HG02678 (cell line): ENCODE results near the gene PLG.
A peak's percentile ranks its signal among the peaks of the same experiment; 100 is the strongest.
"Not testable (repeated sequence)": the region's sequence is repeated elsewhere in the genome, so short reads cannot be mapped to it uniquely, and the experiment has no call there.

ENCODE experiments used
- ATAC-seq: cut with Tn5 transposase; IDR thresholded peaks from one replicate; pipeline ENCODE4 v1.9.1; 2021; ENCODE audit warnings: mild to moderate bottlenecking, moderate library complexity; ENCODE audit not compliant: unreplicated experiment

Gene PLG

DNA sequence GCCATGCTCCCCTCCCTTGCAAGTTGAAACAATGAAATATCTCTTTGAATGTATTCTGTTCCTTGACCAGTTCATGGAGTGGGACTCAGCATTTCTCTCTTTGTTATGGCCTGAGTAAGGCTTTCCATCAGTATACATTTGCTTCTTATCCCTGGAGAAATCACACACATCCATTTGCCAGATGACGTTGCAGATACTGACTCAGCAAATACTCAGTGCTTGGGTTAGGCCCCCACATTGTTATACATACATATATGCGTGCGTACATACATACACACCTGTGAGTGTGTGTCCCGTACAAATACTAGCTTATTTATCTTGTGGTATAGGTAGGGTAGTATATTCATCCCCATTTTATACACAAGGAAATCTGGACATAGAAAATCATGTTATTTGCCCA lies 72.4 kb downstream of the PLG start:
- ATAC-seq: no peak

GRCh38 chr6:160775792-160776580 lies 73.9 kb downstream of the PLG start:
- ATAC-seq: no peak

- not testable (repeated sequence) for ATAC-seq
These were observed 77.1 kb downstream of the PLG start for GRCh38 chr6:160779095-160779494.

DNA sequence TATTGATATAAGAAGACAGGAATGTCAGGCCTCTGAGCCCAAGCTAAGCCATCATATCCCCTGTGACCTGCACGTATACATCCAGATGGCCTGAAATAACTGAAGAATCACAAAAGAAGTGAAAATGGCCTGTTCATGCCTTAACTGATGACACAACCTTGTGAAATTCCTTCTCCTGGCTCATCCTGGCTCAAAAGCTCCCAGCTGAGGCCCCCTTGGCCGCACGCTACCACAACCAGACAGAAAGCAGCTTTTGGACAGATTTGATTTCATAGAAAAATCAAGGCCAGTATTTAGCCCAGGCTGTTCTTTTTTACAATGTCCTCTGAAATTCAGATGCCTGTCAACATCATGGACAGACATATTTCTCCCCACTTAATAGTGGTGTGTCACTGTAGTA lies 78.6 kb downstream of the PLG start:
- not testable (repeated sequence) for ATAC-seq

DNA sequence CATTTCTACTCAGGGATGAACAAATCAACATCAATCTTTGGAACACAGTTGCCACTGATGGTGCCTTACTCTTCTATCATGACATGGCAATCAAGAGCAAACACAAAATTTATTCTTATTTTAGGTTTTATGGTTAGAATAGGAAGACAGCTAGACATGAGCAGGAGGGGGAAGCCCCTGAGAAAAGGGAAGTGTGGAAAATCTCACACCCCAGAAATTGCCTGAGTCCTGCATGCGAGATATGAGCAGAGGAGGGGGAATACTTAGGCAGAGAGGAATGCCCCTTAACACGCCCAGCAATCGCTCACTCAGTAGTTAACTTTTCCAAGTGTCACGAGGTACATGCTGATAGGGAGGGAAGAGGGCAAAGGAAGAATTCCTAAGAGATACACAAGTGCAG lies 79.3 kb downstream of the PLG start:
- ATAC-seq: no peak

GRCh38 chr6:160782228-160782627 lies 80.2 kb downstream of the PLG start:
- no peak for ATAC-seq

DNA sequence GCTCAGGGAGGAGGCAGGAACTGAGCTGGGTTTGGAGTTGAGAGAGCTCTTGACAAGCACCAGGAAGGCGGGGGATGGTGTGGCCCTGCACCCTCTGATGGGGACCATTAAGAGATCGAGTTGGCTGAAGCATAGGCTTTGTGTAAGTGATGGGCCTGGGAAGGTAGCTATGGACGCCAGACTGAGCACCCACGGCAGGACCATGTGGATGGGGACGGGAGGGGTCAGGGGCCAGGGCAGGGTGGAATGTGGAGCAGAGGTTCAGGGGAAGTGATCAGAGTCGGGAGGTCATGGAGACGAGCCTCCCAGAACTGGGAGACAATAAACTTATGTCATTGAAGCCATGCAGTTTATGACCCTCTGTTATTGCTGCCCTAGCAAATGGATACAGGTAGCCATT lies 81.7 kb downstream of the PLG start:
- no peak for ATAC-seq

DNA sequence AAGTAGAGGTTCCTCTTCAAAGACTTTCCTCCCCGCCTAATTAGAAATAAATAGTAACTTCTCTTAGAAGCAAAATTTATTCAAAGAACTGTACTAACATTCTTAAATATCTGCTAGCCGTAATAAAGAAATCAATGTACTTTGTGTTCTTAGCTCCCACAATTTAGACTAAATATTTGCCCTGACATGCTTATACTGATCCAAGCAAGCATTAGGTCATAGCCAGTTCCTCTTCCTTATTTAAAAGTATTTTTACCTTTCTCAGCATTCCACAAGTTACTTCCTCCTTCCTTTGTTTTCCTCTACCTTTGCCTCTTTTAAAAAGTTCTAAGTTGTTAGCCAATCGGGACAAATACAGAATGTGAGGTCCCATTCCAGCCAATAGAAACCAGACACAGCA lies 86.1 kb downstream of the PLG start:
- not testable (repeated sequence) for ATAC-seq

- no peak for ATAC-seq
These were observed 86.8 kb downstream of the PLG start for GRCh38 chr6:160788806-160789205.

- no peak for ATAC-seq
These were observed 87.4 kb downstream of the PLG start for GRCh38 chr6:160789263-160790027.

DNA sequence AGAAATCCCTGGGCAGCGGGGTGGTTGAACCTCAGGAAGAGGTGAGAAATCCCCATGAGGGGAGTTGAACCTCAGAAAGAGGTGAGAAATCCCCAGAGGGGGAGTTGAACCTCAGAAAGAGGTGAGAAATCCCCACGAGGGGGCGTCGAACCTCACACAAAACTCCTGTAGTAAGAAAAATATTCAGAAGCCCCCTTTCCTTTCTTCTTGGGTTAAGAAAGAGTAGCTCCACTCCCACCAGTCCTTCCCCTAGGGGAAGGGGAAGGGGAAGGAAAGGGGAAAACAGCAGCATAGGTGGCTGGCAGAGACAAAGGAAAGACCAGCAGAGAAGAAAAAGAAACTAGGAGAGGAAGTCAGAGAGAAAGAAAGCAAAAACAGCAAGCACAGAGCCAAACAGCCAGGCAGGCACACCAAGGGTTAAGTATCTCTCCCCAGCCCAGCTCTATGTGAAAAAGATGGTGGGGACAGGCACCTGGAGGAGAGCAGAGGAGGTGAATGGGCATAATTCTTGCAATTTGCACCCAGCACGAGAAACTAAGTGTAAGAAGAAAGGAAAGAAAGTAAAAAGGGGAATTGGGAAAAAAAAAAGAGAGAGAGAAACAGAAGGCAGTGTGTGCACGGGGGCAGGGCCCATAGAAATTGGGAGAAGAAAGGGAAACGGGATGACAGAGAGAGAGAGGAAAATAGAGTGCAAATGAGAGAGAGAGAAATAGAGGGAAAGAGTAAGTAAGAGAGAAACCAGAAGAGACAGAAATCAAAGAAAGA lies 88.2 kb downstream of the PLG start:
- ATAC-seq: no peak

GRCh38 chr6:160791459-160791858 lies 89.4 kb downstream of the PLG start:
- ATAC-seq: peak; percentile 80

- ATAC-seq: peak; percentile 36
These were observed 90.0 kb downstream of the PLG start for GRCh38 chr6:160791981-160792418.

DNA sequence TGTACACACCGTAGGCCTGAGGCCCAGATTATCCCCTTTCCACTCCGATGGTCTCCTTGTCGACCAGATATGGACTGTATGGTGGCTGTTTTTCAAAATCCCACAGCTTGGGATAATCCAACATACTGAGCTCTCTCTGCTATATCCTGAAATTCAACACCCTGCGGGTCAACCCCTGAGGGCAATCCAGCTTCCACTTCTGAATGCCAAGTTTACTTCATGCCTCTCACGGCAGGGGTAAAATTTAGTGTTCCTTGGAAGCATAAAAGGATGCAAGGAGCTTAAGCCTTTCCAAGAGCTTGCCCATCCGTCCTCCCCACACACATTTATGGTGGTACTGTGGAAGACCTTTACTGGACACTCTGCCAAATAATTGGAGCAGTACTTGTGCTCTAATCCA lies 90.7 kb downstream of the PLG start:
- no peak for ATAC-seq

- ATAC-seq: no peak
These were observed 91.6 kb downstream of the PLG start for GRCh38 chr6:160793652-160794051.

DNA sequence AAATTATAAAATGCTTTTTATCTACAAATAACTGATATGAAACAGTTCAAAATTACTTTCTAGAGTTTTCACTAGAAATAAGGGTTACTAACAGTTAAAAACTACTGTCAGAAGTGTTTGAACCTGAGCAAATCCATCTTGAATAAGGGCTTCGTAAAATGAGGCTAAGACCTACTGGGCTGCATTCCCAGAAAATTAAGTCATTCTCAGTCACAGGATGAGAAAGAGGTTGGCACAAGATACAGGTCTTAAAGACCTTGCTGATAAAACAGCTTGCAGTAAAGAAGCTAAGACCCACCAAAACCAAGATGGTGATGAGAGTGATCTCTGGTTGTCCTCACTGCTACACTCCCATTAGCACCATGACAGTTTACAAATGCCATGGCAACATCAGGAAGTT lies 93.7 kb downstream of the PLG start:
- no peak for ATAC-seq

GRCh38 chr6:160798625-160799024 lies 96.6 kb downstream of the PLG start:
- ATAC-seq: no peak

DNA sequence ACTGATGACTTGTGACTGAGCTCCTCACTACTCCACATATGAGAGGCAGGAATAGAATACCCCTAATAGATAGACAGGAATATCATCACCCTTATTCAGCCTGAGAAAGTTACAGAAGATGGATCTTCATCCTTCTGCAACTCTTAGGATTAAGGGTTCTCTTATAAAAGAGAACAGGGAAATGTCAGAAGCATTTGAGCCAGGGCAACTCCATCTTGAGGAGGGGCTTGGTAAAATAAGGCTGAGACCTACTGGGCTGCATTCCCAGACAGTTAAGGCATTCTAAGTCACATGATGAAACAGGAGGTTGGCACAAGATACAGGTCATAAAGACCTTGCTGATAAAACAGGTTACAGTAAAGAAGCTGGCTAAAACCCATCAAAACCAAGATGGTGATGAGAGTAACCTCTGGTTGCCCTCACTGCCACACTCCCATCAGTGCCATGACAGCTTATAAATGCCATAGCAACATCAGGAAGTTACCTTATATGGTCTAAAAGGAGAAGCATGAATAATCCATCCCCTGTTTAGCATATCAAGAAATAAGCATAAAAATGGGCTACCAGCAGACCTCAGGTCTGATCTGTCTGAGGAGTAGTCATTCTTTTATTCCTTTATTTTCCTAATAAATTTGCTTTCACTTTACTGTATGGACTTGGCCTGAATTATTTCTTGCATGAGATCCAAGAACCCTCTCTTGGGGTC lies 97.9 kb downstream of the PLG start:
- no peak for ATAC-seq

DNA sequence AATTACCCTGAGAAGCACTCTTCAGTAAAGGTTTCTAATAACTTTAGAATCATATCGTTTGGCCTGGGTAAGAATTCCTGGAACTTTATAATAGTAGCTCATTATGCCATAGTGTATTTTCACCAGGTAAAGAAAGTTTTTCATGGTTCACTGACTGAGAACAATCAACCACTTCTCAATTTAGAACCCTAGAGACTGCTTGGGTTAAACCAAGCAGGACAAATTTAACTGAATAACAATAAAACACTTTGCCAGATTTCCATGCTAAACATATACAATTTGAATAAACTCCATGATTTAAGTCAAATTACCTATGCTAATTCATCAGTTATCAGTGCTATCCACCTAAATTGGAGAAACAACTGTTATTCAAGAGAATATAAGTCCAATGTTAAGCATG lies 99.4 kb downstream of the PLG start:
- ATAC-seq: no peak

DNA sequence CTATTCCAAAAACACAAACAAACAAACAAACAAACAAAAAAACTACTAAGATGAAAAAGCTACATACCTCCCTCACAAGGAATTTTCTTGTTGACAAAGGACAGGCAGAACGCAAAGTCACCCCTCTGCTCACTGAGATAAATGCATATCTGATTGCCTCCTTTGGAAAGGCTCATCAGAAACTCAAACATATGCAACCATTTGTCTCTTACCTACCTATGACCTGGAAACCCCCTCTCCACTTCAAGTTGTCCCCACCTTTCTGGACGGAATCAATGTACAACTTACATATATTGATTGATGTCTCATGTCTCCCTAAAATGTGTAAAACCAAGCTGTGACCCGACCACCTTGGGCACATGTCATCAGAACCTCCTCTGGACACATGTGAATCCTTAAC lies 100.0 kb downstream of the PLG start:
- ATAC-seq: not testable (repeated sequence)
